Erythroblast (primary cell): ENCODE results near the gene RANBP17.

Experiments used
- GATA1 ChIP-seq: IDR thresholded peaks from 2 replicates; pipeline ENCODE4 v1.6.1; 2011; ENCODE audit warnings: low read depth, mild to moderate bottlenecking, control low read depth, low read length, moderate library complexity
- POLR2A ChIP-seq: IDR thresholded peaks from 2 replicates; pipeline ENCODE4 v1.6.1; 2011; ENCODE audit warnings: mild to moderate bottlenecking, low read length

- no peak for TF ChIP-seq POLR2A
- no peak for TF ChIP-seq GATA1
Measured at GRCh38 chr5:171337210-171337569, 475.4 kb downstream of the RANBP17 start.
